RPMI8226 (cell line): ENCODE measurements around the gene FLNB.
A peak's percentile ranks its signal among the peaks of the same experiment; 100 is the strongest.
"Not testable (repeated sequence)": the region's sequence is repeated elsewhere in the genome, so short reads cannot be mapped to it uniquely, and the experiment has no call there.

ENCODE experiments used
- DNase-seq: peaks from one replicate; pipeline ENCODE4 v3.0.0-alpha.2; 2015

FLNB gene

DNA sequence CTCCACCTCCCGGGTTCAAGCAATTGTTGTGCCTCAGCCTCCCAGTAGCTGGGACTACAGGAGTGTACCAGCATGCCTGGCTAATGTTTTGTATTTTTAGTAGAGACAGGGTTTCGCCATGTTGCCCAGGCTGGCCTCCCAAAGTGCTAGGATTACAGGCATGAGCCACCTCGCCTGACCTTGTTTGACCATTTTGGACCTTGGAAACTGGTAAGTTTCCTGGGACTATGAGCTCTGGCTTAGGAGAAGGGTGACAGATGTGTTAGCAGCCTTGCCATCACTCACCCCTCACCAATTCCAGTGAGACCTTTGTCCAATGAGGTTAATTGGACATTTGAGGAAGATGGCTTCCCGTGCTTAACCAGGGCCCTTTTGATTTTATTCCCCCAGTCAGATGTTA, 182.7 kb downstream of the FLNB start:
- no peak for DNase-seq

DNA sequence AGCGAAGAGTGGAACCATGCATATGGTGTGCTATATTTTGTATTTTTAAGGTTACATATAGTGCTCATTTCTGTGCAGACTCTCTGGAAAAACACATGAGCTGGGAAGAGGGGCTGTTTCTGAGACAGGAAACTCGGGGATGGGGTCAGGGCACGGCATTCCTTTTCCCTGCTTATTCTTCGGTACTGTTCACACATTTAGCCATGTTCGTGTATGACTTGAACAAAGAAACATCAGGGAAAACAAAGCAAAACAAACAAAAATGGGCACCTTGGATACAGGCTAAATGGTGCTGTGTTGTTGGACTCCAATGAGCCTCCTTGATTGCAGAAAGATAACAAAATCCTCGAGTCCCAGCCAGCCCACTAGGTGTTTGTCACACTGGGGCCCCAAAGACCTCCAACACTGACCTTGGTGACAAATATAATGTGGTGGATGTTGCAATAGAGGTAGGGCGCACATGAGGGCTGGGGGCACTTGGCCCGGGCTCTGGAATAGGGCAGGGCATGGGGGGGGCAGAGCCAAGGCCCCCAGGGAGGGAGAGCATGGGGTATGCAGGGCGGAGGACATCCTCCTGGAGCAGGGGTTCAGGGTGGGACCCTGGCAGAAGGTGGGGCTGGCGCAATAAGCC, 183.3 kb downstream of the FLNB start:
- DNase-seq, result no peak

DNA sequence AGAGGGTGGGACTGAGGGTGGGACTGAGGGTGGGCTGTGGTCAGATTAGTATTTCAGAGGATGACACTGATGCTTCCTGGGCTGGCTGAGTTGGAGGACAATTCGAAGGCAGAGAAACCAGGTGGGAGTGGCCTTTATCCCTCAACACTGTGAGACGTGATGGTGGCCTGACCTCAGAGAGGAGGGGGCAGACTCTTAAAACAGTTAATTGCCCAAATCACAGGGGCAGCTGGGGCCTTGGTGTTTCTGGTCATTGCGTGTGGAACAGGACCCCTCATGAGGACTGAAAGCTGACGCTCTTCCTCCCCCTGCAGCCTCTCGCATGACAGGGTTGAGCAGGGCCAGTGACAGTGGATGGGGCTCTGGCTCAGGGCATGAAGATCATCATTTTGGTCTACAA, 183.8 kb downstream of the FLNB start:
- no peak for DNase-seq

DNA sequence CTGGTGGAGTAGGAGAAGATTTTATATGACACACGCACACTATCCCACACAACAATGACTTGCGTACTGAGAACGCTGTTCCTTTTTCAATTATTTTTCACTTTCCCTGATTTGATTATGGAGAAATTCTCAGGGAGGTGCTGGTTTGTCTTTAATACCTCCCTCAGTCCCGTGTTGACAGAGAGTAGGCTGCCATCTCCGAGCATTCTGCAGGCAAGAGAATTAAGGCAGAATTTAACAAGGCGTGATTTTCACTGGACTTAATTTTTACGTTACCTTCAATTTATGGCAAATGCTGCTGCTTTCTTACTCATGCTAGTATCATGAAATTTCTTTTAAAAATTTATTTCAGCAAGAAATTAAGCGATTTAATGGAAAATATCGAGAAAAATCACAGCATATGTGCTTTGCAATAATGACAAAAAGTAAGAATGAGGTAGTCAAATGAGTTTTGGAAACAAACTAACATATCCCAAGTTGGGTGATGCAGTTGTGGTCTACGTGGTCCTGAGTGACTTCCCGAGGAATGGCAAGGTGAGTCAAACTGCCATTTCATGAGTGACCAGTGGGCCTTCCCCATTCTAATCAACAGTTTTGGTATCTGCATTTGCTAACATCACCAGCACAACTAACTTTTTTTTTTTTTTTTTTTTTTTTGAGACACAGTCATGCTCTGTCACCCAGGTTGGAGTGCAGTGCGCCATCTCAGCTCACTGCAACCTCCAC, 185.6 kb downstream of the FLNB start:
- DNase-seq, result no peak

DNA sequence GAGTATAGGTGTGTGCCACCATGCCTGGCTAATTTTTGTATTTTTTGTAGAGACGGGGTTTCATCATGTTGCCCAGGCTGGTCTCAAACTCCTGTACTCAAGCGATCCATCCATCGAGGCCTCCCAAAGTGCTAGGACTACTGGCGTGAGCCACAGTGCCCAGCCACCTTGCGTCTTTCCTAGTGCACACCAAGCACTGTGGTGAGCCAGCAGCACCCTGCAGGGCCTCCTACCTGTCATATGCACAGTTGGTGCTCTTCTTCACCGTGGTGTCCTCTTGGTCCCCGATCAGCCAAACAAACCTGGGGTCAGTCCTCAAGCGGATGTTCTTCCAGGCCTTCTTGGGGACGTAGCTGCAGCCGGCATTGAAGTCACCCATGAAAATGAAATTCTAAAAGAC, 189.4 kb downstream of the FLNB start:
- no peak for DNase-seq

DNA sequence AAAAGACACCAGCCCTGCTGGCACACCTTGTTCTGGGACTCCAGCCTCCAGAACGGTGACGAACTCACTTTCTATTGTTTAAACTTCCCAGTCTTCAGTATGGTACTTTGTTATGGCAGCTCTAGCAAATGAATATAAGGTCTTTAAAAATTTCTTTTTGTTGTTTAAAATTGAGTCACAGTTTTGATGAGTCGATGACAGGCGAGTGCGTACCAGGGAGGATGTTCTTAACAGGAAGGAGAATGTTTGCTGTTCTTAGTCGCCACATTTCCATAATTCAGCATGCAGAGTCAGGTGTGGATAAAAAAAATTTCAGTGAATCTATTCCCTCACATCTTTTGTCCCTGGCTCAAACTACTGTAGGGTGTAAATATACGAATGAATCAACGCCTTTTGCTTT, 190.1 kb downstream of the FLNB start:
- no peak for DNase-seq

DNA sequence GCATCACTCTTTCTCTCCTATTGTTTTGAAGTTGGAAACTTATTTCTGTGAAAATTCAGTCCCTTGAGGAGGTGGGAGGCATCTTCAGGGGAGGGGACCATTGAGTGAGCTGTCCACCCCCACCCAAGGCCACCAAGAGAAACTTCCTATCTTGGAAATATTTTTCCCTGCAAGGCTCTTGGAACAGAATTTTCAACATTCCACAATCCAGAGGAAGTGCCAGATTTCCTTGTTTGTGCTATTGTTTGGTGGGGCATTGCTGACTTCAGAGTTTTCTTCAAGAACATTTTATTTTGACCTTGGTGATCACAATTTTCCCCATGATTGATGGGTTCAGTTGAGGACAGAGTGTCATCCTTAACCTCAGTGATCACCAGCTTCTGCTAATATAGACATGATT, 190.6 kb downstream of the FLNB start:
- DNase-seq, result no peak

DNA sequence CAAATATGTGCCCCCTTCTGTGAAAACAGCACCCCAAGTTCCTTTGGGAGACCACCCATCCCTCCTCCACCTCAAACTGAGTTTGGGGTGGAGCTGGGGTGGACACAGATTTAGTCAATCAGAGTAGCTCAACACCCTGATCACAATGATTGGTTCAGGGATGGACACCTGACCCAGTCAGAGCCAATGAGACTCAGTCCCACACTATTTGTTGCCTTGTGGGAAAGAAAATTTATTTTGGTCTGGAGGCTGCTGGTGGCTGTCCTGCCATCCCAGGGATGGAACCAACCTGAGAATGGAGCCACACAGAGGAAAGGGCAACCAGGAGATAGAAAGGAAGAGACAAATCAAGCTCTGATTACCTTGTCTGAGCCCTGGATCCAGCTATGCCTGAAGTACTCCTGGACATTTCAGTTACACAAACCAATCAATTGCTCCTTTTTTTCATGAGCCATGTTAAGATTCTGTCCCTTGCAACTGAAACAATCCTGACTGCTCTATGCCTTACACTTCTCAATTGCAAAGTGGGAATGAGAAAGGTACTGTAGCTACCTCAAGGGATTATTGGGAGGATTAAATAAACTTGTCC, 192.0 kb downstream of the FLNB start:
- no peak for DNase-seq

DNA sequence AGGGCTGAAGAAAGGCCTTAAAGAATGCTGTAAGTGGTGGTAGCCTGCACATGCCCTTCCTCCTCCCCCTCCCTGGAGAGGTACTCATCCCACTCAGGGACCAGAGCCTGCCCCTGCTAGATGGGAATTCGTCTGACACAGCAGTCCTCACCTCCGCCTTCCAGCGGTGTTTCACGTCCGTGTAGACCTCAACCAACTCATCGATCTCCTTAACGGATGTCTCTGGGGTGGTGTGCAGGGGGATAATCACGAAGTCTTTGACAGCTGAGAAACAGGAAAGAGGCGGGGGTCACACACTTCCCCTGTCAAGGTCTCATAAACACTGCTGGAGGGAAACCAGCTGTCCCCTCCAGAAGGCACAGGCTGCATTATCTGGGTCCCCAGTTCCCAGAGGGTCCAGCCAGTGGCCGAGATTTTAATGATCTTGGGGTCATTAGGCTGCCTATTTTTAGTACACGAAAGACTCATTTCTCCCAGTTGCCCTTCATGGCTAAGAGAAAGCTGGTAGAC, 192.7 kb downstream of the FLNB start:
- DNase-seq, result no peak

DNA sequence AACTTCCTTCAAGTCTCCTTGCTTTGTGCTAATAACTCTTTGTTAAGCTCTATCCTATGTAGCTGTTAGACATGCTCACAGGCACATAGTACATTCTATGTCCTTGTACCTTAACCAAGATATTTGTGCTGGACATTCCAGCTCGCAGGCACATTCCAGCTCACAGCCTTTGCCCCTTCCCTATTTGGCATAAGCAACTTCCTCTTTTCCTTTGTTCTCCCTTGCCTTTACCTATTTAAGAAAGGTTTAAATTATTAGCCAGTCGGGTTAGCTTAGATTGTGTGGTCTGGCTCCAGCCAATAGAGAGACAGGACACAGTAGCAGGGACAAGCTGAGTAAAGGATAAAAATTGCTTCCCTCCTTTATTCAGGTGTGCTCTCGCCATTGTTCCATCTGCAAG, 193.2 kb downstream of the FLNB start:
- not testable (repeated sequence) for DNase-seq

DNA sequence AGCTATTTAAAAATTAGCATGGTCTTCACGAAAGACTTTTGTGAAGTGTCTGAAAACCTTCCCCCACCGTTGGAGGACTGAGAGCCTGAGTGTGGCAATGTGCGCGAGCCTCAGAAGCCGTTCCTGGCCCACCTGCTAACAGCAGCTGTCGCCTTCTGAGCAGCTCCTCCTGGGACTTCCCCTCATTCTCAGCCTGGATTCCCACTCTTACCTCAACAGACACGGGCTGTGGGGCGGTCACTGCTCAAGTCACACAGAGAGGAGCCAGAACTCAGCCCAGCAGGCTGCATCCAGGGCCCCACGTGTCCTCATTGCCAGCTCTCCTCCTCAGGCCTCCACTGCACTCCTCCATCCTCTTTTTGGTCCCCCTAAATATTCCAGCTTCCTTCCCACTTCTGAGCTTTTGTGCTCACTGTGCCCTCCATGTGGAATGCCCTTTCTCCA, 194.7 kb downstream of the FLNB start:
- peak; percentile 30 for DNase-seq

DNA sequence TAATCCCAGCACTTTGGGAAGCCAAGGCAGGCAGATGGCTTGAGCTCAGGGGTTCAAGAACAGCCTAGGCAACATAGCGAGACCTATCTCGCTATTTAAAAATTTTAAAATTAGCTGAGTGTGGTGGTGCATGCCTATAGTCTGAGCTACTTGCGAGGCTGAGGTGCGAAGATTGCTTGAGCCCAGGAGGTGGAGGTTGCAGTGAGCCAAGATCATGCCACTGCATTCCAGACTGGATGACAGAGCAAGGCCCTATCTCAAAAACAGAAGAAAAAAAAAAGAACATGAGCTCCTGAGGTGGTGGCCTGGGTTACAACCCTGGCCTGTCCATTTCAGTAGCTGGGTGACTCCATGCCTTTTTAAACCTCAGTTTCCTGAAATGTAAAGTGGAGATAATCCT, 195.3 kb downstream of the FLNB start:
- no peak for DNase-seq

DNA sequence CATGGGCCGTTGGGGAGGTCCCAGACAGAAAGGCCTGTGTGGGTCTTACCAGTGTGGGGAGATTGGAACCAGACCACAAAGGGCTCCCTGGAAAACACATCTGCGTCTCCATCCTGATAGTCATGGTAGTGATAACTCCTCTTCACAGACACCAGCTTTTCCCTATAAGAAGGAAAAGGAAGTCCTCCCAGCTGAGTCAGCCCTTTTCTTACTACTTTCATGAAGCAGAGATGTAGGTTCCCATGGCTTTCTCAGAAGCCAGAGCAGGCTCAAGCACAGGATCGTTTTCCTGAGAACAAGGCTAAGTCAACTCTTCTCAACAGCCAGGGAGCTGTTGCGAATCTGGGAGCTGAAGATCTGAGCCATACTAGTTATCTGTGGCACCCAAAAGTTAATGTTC, 196.5 kb downstream of the FLNB start:
- no peak for DNase-seq

DNA sequence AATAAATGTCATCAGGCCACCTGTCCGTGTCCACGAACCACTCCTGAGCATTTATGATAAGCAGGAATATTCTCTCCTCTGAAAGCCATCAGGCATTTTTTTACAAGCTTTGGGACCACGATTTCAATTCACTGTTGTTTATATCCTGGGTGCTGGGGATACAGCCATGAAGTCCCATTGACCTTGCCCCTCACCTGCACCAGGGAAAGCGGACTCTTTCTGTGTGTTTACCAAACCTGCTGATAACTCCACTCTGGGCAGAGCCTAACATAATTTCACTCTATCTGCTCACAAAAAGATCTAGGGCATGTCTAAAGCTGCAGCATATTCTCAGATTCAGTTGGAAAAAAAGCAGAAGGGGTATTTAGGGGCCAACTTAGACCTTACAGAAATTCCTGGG, 197.8 kb downstream of the FLNB start:
- no peak for DNase-seq

DNA sequence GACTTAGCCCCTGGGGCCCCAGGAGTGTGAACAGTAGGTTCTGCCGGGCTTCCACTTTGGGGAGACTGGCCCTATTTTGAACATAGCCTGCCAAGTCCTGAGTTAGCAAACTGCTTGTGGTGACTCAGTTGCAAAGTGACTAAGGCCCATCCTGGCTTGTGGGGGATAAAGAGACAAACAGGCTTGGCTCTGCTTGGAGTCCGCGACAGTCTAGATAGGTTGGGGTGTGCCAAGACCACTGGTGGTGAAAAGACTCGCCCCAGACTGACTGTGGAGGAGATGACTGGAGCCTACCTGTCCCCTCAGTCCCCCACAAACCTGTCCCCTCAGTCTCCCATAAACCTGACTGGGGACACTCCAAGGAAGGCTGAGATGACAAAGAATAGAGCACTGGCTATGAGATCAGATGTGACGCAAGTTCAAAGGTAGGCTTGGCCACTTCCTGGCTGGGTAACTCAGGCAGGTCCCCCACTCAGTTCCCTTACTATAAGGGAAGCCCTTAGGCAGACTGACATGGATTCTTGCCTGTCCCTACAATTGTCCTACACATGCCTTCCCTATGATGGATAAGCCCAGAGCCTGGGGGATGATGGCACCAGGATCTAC, 198.3 kb downstream of the FLNB start:
- no peak for DNase-seq

DNA sequence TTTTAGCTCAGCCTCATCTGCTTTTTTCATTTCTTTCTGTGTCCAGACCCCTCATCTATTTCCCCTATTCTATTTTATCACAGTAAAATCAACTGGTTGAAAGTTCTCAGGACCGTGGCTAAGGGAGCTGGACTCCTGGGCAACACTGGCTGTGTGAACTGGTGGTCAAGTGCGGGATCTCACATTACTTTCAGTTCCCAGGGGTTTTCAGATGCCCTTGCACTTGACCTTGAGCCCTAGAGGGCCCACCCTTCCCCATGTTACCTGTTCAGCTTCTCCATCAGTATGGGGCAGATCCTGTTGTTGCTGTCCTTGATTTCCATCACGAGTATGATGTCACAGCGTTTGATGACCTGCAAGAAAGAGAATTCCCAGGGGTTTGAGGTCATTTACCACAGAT, 199.7 kb downstream of the FLNB start:
- DNase-seq, result no peak

DNA sequence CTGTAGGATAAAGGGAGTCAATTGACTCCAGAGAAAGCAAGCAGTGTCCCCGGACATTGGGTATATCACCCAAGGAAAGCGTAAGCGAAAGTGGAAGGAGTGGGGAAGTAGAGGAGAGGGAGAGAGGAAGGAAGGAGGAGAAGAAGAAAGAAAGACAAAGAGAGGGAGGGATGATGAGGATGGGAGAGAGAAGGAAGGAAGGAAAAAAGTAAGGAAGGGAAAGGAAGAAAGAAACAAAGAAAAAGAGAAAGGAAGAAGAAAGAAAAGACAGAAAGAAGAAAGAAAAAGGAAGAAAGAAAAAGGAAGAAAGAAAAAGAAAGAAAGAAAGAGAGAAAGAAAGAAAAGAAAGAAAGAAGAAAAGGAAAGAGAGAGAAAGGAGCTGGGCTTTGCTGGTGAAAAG, 201.7 kb downstream of the FLNB start:
- no peak for DNase-seq

DNA sequence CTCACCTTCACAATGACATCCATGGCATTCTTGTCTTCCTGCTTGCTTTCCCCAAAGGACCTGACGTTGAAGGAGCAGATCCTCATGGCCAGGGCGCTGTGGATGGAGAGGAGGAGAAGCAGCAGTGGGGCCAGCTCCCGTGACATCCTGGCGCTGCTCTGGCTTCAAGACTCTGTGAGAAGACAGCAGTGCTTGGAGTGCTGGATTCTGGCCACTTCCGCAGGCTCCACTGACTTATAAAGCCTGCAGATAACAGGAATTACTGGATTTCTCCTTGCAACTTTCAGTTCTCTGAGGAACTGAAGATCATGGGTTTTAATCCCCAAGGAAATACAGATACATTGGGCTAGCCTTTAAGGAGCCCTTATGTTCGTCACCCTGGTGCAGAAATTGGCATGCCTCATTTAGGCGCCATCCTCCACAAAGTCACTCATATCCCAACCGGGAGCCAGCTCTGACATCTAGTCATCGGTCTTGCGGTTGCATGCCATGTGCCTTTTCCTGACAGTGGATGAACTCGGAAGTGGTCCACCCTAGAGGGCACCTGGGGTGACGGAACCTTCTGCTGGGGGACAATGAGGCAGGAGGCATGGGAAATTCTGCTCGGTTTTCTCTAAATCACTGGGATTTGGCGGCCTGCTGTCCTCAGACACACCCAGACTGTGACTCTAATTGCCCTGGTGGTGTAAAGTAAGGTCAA, 202.7 kb downstream of the FLNB start, which contains the start of gene DNASE1L3:
Gene DNASE1L3 (minus strand): TSS at position 212 of the 700 bp plus-strand sequence. CDS start 66 bp downstream, at position 146.
- no peak for DNase-seq

DNA sequence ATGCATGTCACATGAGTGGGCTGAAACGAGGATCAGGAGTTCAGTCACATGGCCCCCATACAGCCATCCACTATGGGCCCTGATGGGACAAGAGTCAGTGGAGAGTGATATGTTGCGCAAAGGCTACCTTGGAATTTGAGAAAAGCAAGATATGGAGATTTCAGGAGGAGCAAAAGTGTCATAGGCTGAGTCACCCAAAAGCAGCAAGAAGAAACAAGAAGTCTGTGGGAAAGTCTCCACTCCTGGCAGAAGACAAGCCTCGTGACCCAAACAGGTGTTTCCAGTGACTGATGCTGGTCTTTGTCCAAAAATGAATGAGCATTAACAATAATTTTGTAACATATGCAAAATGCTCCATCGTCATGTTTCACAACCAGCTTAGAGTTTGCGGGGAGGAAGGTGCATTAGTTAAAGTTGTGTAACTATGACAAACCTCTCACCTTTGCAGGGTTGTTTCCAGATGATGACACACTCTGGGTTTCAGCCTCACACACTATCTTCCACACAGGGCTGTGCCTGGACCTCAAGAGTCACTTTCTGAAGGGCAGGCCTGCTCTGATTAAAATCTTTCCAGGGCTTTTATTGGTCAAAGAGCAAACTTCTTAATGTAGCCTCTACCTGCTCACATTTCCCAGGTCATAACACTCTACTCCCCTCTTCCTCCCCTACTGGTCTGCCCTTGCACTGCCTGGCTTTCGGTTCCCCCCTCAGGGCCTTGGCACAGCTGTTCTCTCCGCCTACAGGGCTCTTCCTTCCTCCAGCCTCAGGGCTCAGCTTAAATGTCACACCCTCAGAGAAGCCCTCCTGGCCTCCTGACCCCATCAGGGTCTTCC, 206.5 kb downstream of the FLNB start:
- DNase-seq, result peak; percentile 89

DNA sequence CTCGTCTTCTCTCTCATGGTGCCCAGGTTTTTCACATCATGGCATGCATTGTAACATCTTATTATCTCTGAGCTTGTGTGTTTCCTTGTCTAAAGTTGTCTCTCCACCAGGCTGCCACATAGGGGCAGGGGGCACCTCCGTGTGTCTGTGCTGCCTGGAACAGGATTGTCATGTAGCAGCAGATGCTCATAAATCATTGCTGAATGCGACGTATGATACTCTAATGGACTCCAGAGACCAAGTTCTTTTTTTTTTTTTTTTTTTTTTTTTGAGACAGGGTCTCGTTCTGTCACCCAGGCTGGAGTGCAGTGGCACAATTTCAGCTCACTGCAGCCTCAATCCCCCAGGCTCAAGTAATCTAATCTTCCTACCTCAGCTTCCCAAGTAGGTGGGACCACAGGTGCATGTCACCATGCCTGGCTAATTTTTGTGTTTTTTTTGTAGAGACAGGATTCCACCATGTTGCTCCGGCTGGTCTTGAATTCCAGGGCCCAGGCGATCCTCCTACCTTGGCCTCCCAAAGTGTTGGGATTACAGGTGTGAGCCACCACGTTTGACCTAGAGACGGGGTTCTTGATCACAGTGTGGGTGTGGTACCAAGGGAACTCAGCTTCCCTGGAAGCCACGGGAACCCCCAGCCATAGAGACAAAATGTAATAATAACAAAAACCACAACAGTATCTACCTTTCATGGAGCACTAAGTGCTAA, 207.2 kb downstream of the FLNB start:
- no peak for DNase-seq

DNA sequence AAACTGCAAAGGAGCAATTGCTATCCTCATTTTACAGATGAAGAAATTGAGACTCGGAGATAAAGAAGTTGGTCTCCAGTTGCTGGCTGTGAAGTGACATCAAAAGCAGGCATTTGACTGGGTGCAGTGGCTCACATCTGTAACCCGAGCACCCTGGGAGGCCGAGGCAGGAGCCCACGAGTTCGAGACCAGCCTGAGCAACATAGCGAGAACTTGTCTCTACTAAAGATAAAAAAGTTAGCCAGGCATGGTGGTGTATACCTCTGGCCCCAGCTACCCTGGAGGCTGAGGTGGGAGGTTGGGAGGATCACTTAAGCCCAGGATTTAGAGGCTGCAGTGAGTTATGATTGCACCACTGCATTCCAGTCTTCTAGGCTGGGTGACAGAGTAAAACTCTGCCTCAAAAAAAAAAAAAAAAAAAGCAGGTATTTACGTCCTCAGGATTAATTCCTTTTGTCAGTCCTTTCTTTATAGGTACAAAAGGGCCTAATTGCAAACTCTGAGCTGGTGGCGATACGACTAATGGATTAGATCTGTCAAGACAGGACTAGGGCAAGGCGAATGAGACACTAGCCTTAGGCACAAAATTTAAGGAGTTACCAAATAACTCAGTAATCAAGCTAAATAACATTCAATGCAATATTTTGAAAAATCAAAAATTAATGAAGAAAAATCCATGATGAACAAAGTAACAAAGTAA, 208.4 kb downstream of the FLNB start:
- DNase-seq, result no peak
